CD14-positive monocyte (primary cell): Measurements from ENCODE around the gene RBMS1. TPM values are rescaled to one million over a fixed set of nuclear protein-coding genes. Genes with fewer than 3 reads are reported as not detected.
"Not testable (repeated sequence)": the region's sequence is repeated elsewhere in the genome, so short reads cannot be mapped to it uniquely, and the experiment has no call there.

Experiments
- DNase-seq, 3 donors: peaks; one replicate each; pipeline ENCODE4 v3.0.0-alpha.2; 2011 to 2022
- H2AFZ ChIP-seq: 2 replicates; pipeline ENCODE4 v1.6.0; 2012; ENCODE audit warnings: mild to moderate bottlenecking, low read depth, low read length, inconsistent platforms; ENCODE audit not compliant: insufficient read depth, poor library complexity, severe bottlenecking
- H3K27ac ChIP-seq, 2 donors: 1 replicate in 1 of 2; 2 replicates in 1 of 2; pipeline ENCODE4 v1.5.1; 2012 to 2013; ENCODE audit warnings: low read length in 2 of 2, control low read depth in 1 of 2, inconsistent platforms in 1 of 2, low read depth in 1 of 2, mild to moderate bottlenecking in 1 of 2
- H3K27me3 ChIP-seq, 2 donors: one replicate each; pipeline versions ENCODE4 v1.6.0 to v1.6.1; 2011 to 2013; ENCODE audit warnings: low read length in 2 of 2; ENCODE audit not compliant: control insufficient read depth in 2 of 2, insufficient read depth in 2 of 2
- H3K36me3 ChIP-seq, 2 donors: replicated peaks in 1 of 2; 1 replicate in 1 of 2; 2 replicates in 1 of 2; pipeline versions ENCODE4 v1.5.1 to v1.6.1; 2012 to 2013; ENCODE audit warnings: low read length in 2 of 2, control low read depth in 1 of 2, inconsistent platforms in 1 of 2, mild to moderate bottlenecking in 1 of 2; ENCODE audit not compliant: insufficient read depth in 2 of 2, control insufficient read depth in 1 of 2
- H3K4me1 ChIP-seq, 2 donors: 1 replicate in 1 of 2; 2 replicates in 1 of 2; pipeline versions ENCODE4 v1.5.1 to v1.6.1; 2012 to 2013; ENCODE audit warnings: low read length in 2 of 2, control low read depth in 1 of 2, inconsistent platforms in 1 of 2, mild to moderate bottlenecking in 1 of 2, moderate library complexity in 1 of 2; ENCODE audit not compliant: insufficient read depth in 2 of 2, control insufficient read depth in 1 of 2
- H3K4me2 ChIP-seq: replicated peaks from 2 replicates; pipeline ENCODE3; 2012; ENCODE audit warnings: low read length, moderate library complexity, mild to moderate bottlenecking; ENCODE audit not compliant: poor library complexity, severe bottlenecking; ENCODE audit errors: extremely low read depth
- H3K4me3 ChIP-seq, 3 experiments: fragments of 200-600 bp in 1 of 3; sonication (generic) in 1 of 3; replicated peaks in 1 of 3; 1 replicate in 2 of 3; 2 replicates in 1 of 3; pipeline ENCODE4 v1.5.1; 2011 to 2013; ENCODE audit warnings: low read length in 3 of 3, mild to moderate bottlenecking in 3 of 3, control low read depth in 2 of 3, low read depth in 2 of 3, inconsistent platforms in 1 of 3, moderate library complexity in 1 of 3
- H3K79me2 ChIP-seq: 2 replicates; pipeline ENCODE4 v1.6.0; 2012; ENCODE audit warnings: mild to moderate bottlenecking, control low read depth, inconsistent platforms, low read length, moderate library complexity; ENCODE audit not compliant: insufficient read depth
- H3K9ac ChIP-seq: 2 replicates; pipeline ENCODE4 v1.6.0; 2017; ENCODE audit warnings: low read length, mild to moderate bottlenecking; ENCODE audit not compliant: insufficient read depth, poor library complexity, severe bottlenecking
- H3K9me3 ChIP-seq, 2 donors: replicated peaks in 1 of 2; 1 replicate in 1 of 2; 2 replicates in 1 of 2; pipeline versions ENCODE4 v1.5.1 to v1.6.1; 2012 to 2013; ENCODE audit warnings: low read length in 2 of 2, control low read depth in 1 of 2; ENCODE audit not compliant: control insufficient read depth in 1 of 2, insufficient read depth in 1 of 2
- H4K20me1 ChIP-seq: 2 replicates; pipeline ENCODE4 v1.6.0; 2012; ENCODE audit warnings: mild to moderate bottlenecking, low read length, control low read depth, moderate library complexity; ENCODE audit not compliant: insufficient read depth
- H3K27ac Mint-ChIP-seq, 7 donors: one replicate each; pipeline ENCODE4 v1.8.0; 2020; ENCODE audit warnings: mild to moderate bottlenecking in 7 of 7, mixed read lengths in 7 of 7, moderate library complexity in 6 of 7, inconsistent platforms in 2 of 7
- H3K27me3 Mint-ChIP-seq, 3 donors: one replicate each; pipeline ENCODE4 v1.8.0; 2021 to 2022; ENCODE audit warnings: low read depth in 3 of 3, mild to moderate bottlenecking in 3 of 3, mixed read lengths in 3 of 3, moderate library complexity in 3 of 3, inconsistent platforms in 1 of 3
- H3K36me3 Mint-ChIP-seq, 2 donors: one replicate each; pipeline ENCODE4 v1.8.0; 2020; ENCODE audit warnings: mixed read lengths in 2 of 2, inconsistent platforms in 1 of 2, mild to moderate bottlenecking in 1 of 2
- H3K4me1 Mint-ChIP-seq: one replicate; pipeline ENCODE4 v1.8.0; 2020; ENCODE audit warnings: mild to moderate bottlenecking, mixed read lengths
- H3K4me3 Mint-ChIP-seq, 2 donors: one replicate each; pipeline ENCODE4 v1.8.0; 2020; ENCODE audit warnings: mild to moderate bottlenecking in 2 of 2, mixed read lengths in 2 of 2, moderate library complexity in 1 of 2
- H3K9me3 Mint-ChIP-seq, 7 donors: one replicate each; pipeline ENCODE4 v1.8.0; 2020 to 2022; ENCODE audit warnings: mixed read lengths in 7 of 7, mild to moderate bottlenecking in 6 of 7, moderate library complexity in 6 of 7, inconsistent platforms in 2 of 7
- CTCF ChIP-seq: fragments of 200-600 bp; IDR thresholded peaks from one replicate; pipeline ENCODE4 v1.8.0; 2022; ENCODE audit warnings: antibody characterized with exemption, mild to moderate bottlenecking
- WGBS: methylation state at CpG from one replicate; pipeline ENCODE4 v1.1.5; 2013; ENCODE audit warnings: missing lambda C conversion rate; ENCODE audit not compliant: insufficient coverage; 5-methylcytosine and 5-hydroxymethylcytosine counted together
- intact Hi-C, 2 donors: fragments of 100-400 bp; cut with micrococcal nuclease; formaldehyde crosslinking; loops; one replicate each; pipeline versions ENCODE4 v1.15.0 to v1.15.1; 2023
- polyA plus RNA-seq, 3 donors: library from polyadenylated mRNA; depleted of rRNA in 1 of 3; unstranded in 2 of 3; stranded (reverse) in 1 of 3; fragments of 300-500 nt in 2 of 3; fragments of >200 nt in 1 of 3; fragmentation: Illumina TruSeq in 2 of 3; gene quantifications; 1 replicate in 2 of 3; 2 replicates in 1 of 3; pipeline ENCODE4 v1.2.3, GENCODE V29; 2012 to 2021

RBMS1 gene
- polyA plus RNA-seq, 3 donors, result 88.2 to 91.2 (median 89.4) TPM

- no CpG with 5 or more reads among the region's 2 CpGs for WGBS
- Mint-ChIP-seq H3K27ac (no peak overlapping the region), H3K4me3 (no peak overlapping the region), H3K9me3 (peaks cover 7 to 31% (median 15%) of the 10 kb centered on the region in 7 donors), H3K36me3 (peaks cover 4 to 21% of the 10 kb centered on the region in 2 donors), H3K27me3 (no peaks in the 10 kb centered on the region), H3K4me1 (no peaks in the 10 kb centered on the region)
- Histone ChIP-seq H3K9ac (no peak overlapping the region), H3K4me3 (no peak overlapping the region), H3K4me1 (no peaks in the 10 kb centered on the region), H3K79me2 (no peaks in the 10 kb centered on the region), H3K4me2 (no peak overlapping the region), H3K36me3 (no peaks in the 10 kb centered on the region), H3K27ac (no peak overlapping the region), H3K27me3 (no peaks in the 10 kb centered on the region), H2AFZ (no peak overlapping the region), H3K9me3 (peaks cover 8 to 15% of the 10 kb centered on the region in 2 donors), H4K20me1 (no peaks in the 10 kb centered on the region)
- intact Hi-C loops, result no loop called here
- no peak for DNase-seq
- TF ChIP-seq CTCF, result no peak
These were observed 52.7 kb downstream of the RBMS1 start for GRCh38 chr2:160440888-160441287.

- H3K4me3 Mint-ChIP-seq, H3K4me1 Mint-ChIP-seq, H3K4me1 ChIP-seq, H3K27ac Mint-ChIP-seq, H3K79me2 ChIP-seq, H2AFZ ChIP-seq, H3K27me3 Mint-ChIP-seq, DNase-seq, H3K36me3 ChIP-seq, H3K27ac ChIP-seq, intact Hi-C loops, H3K4me3 ChIP-seq, H3K9ac ChIP-seq, H3K27me3 ChIP-seq, H4K20me1 ChIP-seq, H3K4me2 ChIP-seq: not testable (repeated sequence)
- WGBS, result 91% methylated on average over 4 of the region's 32 CpGs
- H3K9me3 Mint-ChIP-seq, result peaks cover 7 to 27% (median 15%) of the 10 kb centered on the region in 7 donors
- peaks cover 8 to 11% of the 10 kb centered on the region in 2 donors for H3K9me3 ChIP-seq
- peaks cover 4 to 14% of the 10 kb centered on the region in 2 donors for H3K36me3 Mint-ChIP-seq
These were observed 54.6 kb downstream of the RBMS1 start for GRCh38 chr2:160439038-160439437.
